H9 (cell line): Measurements from ENCODE around the gene PTGER3. TPM values are rescaled to one million over a fixed set of nuclear protein-coding genes. Genes with fewer than 3 reads are reported as not detected.

ENCODE experiments used
- DNase-seq: peaks from one replicate; pipeline ENCODE4 v3.0.0-alpha.2; 2017
- H2AFZ ChIP-seq: one replicate; pipeline ENCODE4 v1.6.1; 2013; ENCODE audit warnings: mild to moderate bottlenecking, low read length, control low read depth, moderate library complexity
- H2AK5ac ChIP-seq: 2 replicates; pipeline ENCODE4 v1.6.1; 2013; ENCODE audit warnings: low read length, control low read depth, mixed read lengths; ENCODE audit not compliant: insufficient read length
- H2BK120ac ChIP-seq: one replicate; pipeline ENCODE4 v1.6.1; 2013; ENCODE audit warnings: low read depth, mild to moderate bottlenecking, low read length, control low read depth, inconsistent platforms; ENCODE audit not compliant: poor library complexity, severe bottlenecking
- H2BK12ac ChIP-seq: 2 replicates; pipeline ENCODE4 v1.6.1; 2013; ENCODE audit warnings: low read length, control low read depth, mixed read lengths, low read depth; ENCODE audit not compliant: insufficient read length
- H2BK15ac ChIP-seq: 2 replicates; pipeline ENCODE4 v1.6.1; 2013; ENCODE audit warnings: low read depth, low read length, control low read depth
- H2BK20ac ChIP-seq: one replicate; pipeline ENCODE4 v1.6.1; 2013; ENCODE audit warnings: low read depth, mild to moderate bottlenecking, low read length, control low read depth, inconsistent platforms; ENCODE audit not compliant: poor library complexity, severe bottlenecking
- H2BK5ac ChIP-seq: 2 replicates; pipeline ENCODE4 v1.6.1; 2013; ENCODE audit warnings: low read length, control low read depth, mixed read lengths; ENCODE audit not compliant: insufficient read length
- H3K14ac ChIP-seq: 2 replicates; pipeline ENCODE4 v1.6.1; 2013; ENCODE audit warnings: low read length, control low read depth; ENCODE audit not compliant: insufficient read depth
- H3K18ac ChIP-seq: 2 replicates; pipeline ENCODE4 v1.6.1; 2013; ENCODE audit warnings: low read depth, mild to moderate bottlenecking, mixed read lengths, low read length, control low read depth; ENCODE audit not compliant: insufficient read length
- H3K23ac ChIP-seq: 2 replicates; pipeline ENCODE4 v1.6.1; 2013; ENCODE audit warnings: low read length, control low read depth, mixed read lengths, low read depth; ENCODE audit not compliant: insufficient read length
- H3K23me2 ChIP-seq: 2 replicates; pipeline ENCODE4 v1.6.1; 2013; ENCODE audit warnings: low read depth, mild to moderate bottlenecking, mixed read lengths, low read length, control low read depth; ENCODE audit not compliant: insufficient read length, poor library complexity, severe bottlenecking
- H3K27ac ChIP-seq: 2 replicates; pipeline ENCODE4 v1.5.1; 2013; ENCODE audit warnings: low read length, control low read depth, mixed read lengths, low read depth; ENCODE audit not compliant: insufficient read length
- H3K27me3 ChIP-seq: 2 replicates; pipeline ENCODE4 v1.6.1; 2013; ENCODE audit warnings: low read length, control low read depth, inconsistent platforms; ENCODE audit not compliant: insufficient read depth
- H3K4ac ChIP-seq: 2 replicates; pipeline ENCODE4 v1.6.1; 2013; ENCODE audit warnings: low read depth, mild to moderate bottlenecking, control low read depth, inconsistent platforms, low read length, moderate library complexity
- H3K4me1 ChIP-seq: 2 replicates; pipeline ENCODE4 v1.6.1; 2013; ENCODE audit warnings: low read length, control low read depth, inconsistent platforms; ENCODE audit not compliant: insufficient read depth
- H3K4me2 ChIP-seq: 2 replicates; pipeline ENCODE4 v1.6.1; 2013; ENCODE audit warnings: low read length, control low read depth, mixed read lengths; ENCODE audit not compliant: insufficient read length, insufficient read depth
- H3K56ac ChIP-seq: 2 replicates; pipeline ENCODE4 v1.6.1; 2013; ENCODE audit warnings: low read depth, mild to moderate bottlenecking, mixed read lengths, low read length, control low read depth; ENCODE audit not compliant: insufficient read length
- H3K79me1 ChIP-seq: 2 replicates; pipeline ENCODE4 v1.6.1; 2013; ENCODE audit warnings: low read depth, mild to moderate bottlenecking, moderate library complexity, low read length, control low read depth, inconsistent platforms; ENCODE audit not compliant: insufficient read depth, poor library complexity, severe bottlenecking
- H3K79me2 ChIP-seq: 2 replicates; pipeline ENCODE4 v1.6.1; 2013; ENCODE audit warnings: low read length, control low read depth, inconsistent platforms; ENCODE audit not compliant: insufficient read depth
- H3K9ac ChIP-seq: 2 replicates; pipeline ENCODE4 v1.6.1; 2013; ENCODE audit warnings: low read length, control low read depth, mixed read lengths; ENCODE audit not compliant: insufficient read length; ENCODE audit errors: extremely low read depth
- H3K9me3 ChIP-seq: one replicate; pipeline ENCODE4 v1.6.1; 2013; ENCODE audit warnings: low read depth, low read length, inconsistent platforms; ENCODE audit not compliant: control insufficient read depth
- H3T11ph ChIP-seq: one replicate; pipeline ENCODE4 v1.6.1; 2013; ENCODE audit warnings: mild to moderate bottlenecking, low read length, control low read depth, inconsistent platforms
- H4K20me1 ChIP-seq: one replicate; pipeline ENCODE4 v1.6.1; 2013; ENCODE audit not compliant: control insufficient read depth, insufficient read length, insufficient read depth
- H4K5ac ChIP-seq: 2 replicates; pipeline ENCODE4 v1.6.1; 2013; ENCODE audit warnings: low read depth, mild to moderate bottlenecking, mixed read lengths, low read length, control low read depth; ENCODE audit not compliant: insufficient read length
- H4K8ac ChIP-seq: replicated peaks from 2 replicates; pipeline ENCODE4 v1.6.1; 2013; ENCODE audit warnings: low read length, control low read depth, mixed read lengths, low read depth; ENCODE audit not compliant: insufficient read length
- H4K91ac ChIP-seq: 2 replicates; pipeline ENCODE4 v1.6.1; 2013; ENCODE audit warnings: low read depth, mild to moderate bottlenecking, moderate library complexity, mixed read lengths, low read length, control low read depth; ENCODE audit not compliant: insufficient read length
- H3K27ac Mint-ChIP-seq, 3 experiments: 2 replicates in 2 of 3; 3 replicates in 1 of 3; pipeline ENCODE4 v1.8.0; 2020 to 2021; ENCODE audit warnings: mixed read lengths in 3 of 3, mild to moderate bottlenecking in 1 of 3, moderate library complexity in 1 of 3
- H3K27me3 Mint-ChIP-seq: 2 replicates; pipeline ENCODE4 v1.8.0; 2021; ENCODE audit warnings: low read depth, mild to moderate bottlenecking, moderate library complexity, mixed read lengths
- H3K36me3 Mint-ChIP-seq, 3 experiments: 2 replicates in 2 of 3; 3 replicates in 1 of 3; pipeline ENCODE4 v1.8.0; 2020 to 2021; ENCODE audit warnings: low read depth in 3 of 3, mixed read lengths in 3 of 3; ENCODE audit not compliant: insufficient read depth in 1 of 3
- H3K4me1 Mint-ChIP-seq, 2 experiments: 2 replicates each; pipeline ENCODE4 v1.8.0; 2020; ENCODE audit warnings: mixed read lengths in 2 of 2
- H3K4me3 Mint-ChIP-seq, 2 experiments: 2 replicates in 1 of 2; 3 replicates in 1 of 2; pipeline ENCODE4 v1.8.0; 2020 to 2021; ENCODE audit warnings: mild to moderate bottlenecking in 2 of 2, mixed read lengths in 2 of 2, moderate library complexity in 1 of 2
- H3K9me3 Mint-ChIP-seq, 2 experiments: 2 replicates in 1 of 2; 3 replicates in 1 of 2; pipeline ENCODE4 v1.8.0; 2020; ENCODE audit warnings: mild to moderate bottlenecking in 2 of 2, mixed read lengths in 2 of 2, moderate library complexity in 1 of 2
- CTCF ChIP-seq: fragments of 200-600 bp; sonication (generic); conservative IDR thresholded peaks from 3 replicates; pipeline ENCODE4 v1.8.0; 2021; ENCODE audit warnings: antibody characterized with exemption, mild to moderate bottlenecking
- WGBS: extraction: QIAGEN DNeasy Blood & Tissue Kit; methylation state at CpG from one replicate; pipeline ENCODE4 v1.1.7; 2013; ENCODE audit warnings: missing lambda C conversion rate, low lambda C conversion rate, mixed read lengths; ENCODE audit not compliant: insufficient read length; ENCODE audit errors: extremely low coverage; 5-methylcytosine and 5-hydroxymethylcytosine counted together
- total RNA-seq: library from RNA; stranded (reverse); gene quantifications from 2 replicates; pipeline ENCODE4 v1.2.1, GENCODE V29; 2021

PTGER3 gene
- total RNA-seq, 1 experiment from 2014 or later = 0.26 TPM

GRCh38 chr1:71088645-71089287, 41.1 kb upstream of the PTGER3 start:
- H3T11ph ChIP-seq = no peak overlapping the region
- Mint-ChIP-seq H3K4me3 (no peak overlapping the region), H3K9me3 (no peaks in the 10 kb centered on the region), H3K27ac (no peak overlapping the region; a peak in 1 of 7 replicates), H3K4me1 (peaks cover 0 to 5% of the 10 kb centered on the region in 2 experiments; a peak in 2 of 4 replicates), H3K36me3 (no peaks in the 10 kb centered on the region), H3K27me3 (peaks cover 32% of the 10 kb centered on the region)
- H3K4ac ChIP-seq = no peak overlapping the region
- no peak overlapping the region for H2BK20ac ChIP-seq
- no peak overlapping the region for H3K18ac ChIP-seq
- H3K56ac ChIP-seq = no peak overlapping the region
- no peak overlapping the region for H4K8ac ChIP-seq
- H3K79me1 ChIP-seq = no peaks in the 10 kb centered on the region
- H3K79me2 ChIP-seq = no peaks in the 10 kb centered on the region
- no peaks in the 10 kb centered on the region for H3K4me1 ChIP-seq
- no peaks in the 10 kb centered on the region for H3K27me3 ChIP-seq
- H2AFZ ChIP-seq = no peak overlapping the region
- no peak overlapping the region for H4K5ac ChIP-seq
- no peaks in the 10 kb centered on the region for H3K23me2 ChIP-seq
- no peak overlapping the region for H2AK5ac ChIP-seq
- no CpG with 5 or more reads among the region's 5 CpGs for WGBS
- H3K4me2 ChIP-seq = no peak overlapping the region
- no peak overlapping the region for H3K14ac ChIP-seq
- no peak overlapping the region for H3K9ac ChIP-seq
- H4K20me1 ChIP-seq = no peaks in the 10 kb centered on the region
- H2BK15ac ChIP-seq = no peak overlapping the region
- no peak overlapping the region for H2BK12ac ChIP-seq
- no peak for TF ChIP-seq CTCF
- H3K27ac ChIP-seq = no peak overlapping the region
- H3K9me3 ChIP-seq = no peaks in the 10 kb centered on the region
- no peak for DNase-seq
- H3K23ac ChIP-seq = no peak overlapping the region
- no peak overlapping the region for H2BK5ac ChIP-seq
- H2BK120ac ChIP-seq = no peak overlapping the region
- H4K91ac ChIP-seq = no peak overlapping the region
